Transverse colon (tissue), 4 donors: ENCODE data around the gene ENTR1. TPM values are rescaled to one million over a fixed set of nuclear protein-coding genes. Genes with fewer than 3 reads are reported as not detected.
A peak's percentile ranks its signal among the peaks of the same experiment; 100 is the strongest.

Source experiments
- DNase-seq: peaks from one replicate; pipeline ENCODE4 v3.0.0-alpha.2; 2019
- H3K27ac ChIP-seq, 4 donors: fragments of 200-600 bp; sonication (generic); 2 replicates each; pipeline ENCODE4 v1.5.1; 2016 to 2018; ENCODE audit warnings: inconsistent platforms in 4 of 4
- H3K27me3 ChIP-seq: fragments of 200-600 bp; sonication (generic); 2 replicates; pipeline ENCODE4 v1.5.1; 2017; ENCODE audit warnings: inconsistent platforms
- H3K36me3 ChIP-seq, 4 donors: fragments of 200-600 bp; sonication (generic); 2 replicates each; pipeline ENCODE4 v1.5.1; 2017 to 2019; ENCODE audit warnings: inconsistent platforms in 4 of 4
- H3K4me1 ChIP-seq, 4 donors: fragments of 200-600 bp; sonication (generic); 2 replicates each; pipeline ENCODE4 v1.5.1; 2017 to 2020; ENCODE audit warnings: inconsistent platforms in 4 of 4
- H3K4me3 ChIP-seq, 4 donors: fragments of 200-600 bp; sonication (generic); 1 replicate in 1 of 4; 2 replicates in 3 of 4; pipeline versions ENCODE4 v1.5.1 to v1.6.1; 2017 to 2019; ENCODE audit warnings: inconsistent platforms in 4 of 4
- H3K9me3 ChIP-seq, 2 donors: fragments of 200-600 bp; sonication (generic); 2 replicates each; pipeline ENCODE4 v1.5.1; 2017 to 2019; ENCODE audit warnings: inconsistent platforms in 2 of 2
- EP300 ChIP-seq: sonication (generic); formaldehyde crosslinking; IDR thresholded peaks from one replicate; pipeline ENCODE4 v1.6.1; 2017; ENCODE audit warnings: antibody characterized with exemption, low read depth
- POLR2A ChIP-seq: fragments of 450-650 bp; IDR thresholded peaks from one replicate; pipeline ENCODE4 v1.6.1; 2016; ENCODE audit warnings: antibody characterized with exemption, mild to moderate bottlenecking, moderate library complexity
- POLR2AphosphoS5 ChIP-seq, 3 donors: sonication (generic); formaldehyde crosslinking; IDR thresholded peaks; one replicate each; pipeline ENCODE4 v1.6.1; 2016; ENCODE audit warnings: antibody characterized with exemption in 3 of 3
- WGBS, 2 donors: methylation state at CpG; one replicate each; pipeline ENCODE4 v1.1.5; 2018; ENCODE audit warnings: low coverage in 1 of 2; 5-methylcytosine and 5-hydroxymethylcytosine counted together
- in situ Hi-C, 4 donors: fragments of 200-750 bp; cut with MboI; loops; one replicate each; pipeline versions ENCODE4 v1.15.0 to v1.15.1; 2017; ENCODE audit warnings: low sequenced_read_pairs in 3 of 4, low pct_ligation_motif_present in 1 of 4, low pct_unique_long_range_greater_than_20kb in 1 of 4
- intact Hi-C: fragments of 100-400 bp; cut with DNase I; formaldehyde crosslinking; loops from one replicate; pipeline ENCODE4 v1.15.1; 2023; ENCODE audit warnings: low total_unique reads
- total RNA-seq, 4 donors: library from RNA; depleted of rRNA; stranded (reverse); fragments of >200 nt; gene quantifications; one replicate each; pipeline ENCODE4 v1.1.0, GENCODE V29; 2016
- TF ChIP-seq, protein P1 (sequence below), 5 experiments: fragments of 200-600 bp in 3 of 5; fragments of 450-650 bp in 2 of 5; sonication (generic) in 3 of 5; IDR thresholded peaks; 1 replicate in 2 of 5; 2 replicates in 3 of 5; pipeline ENCODE4 v1.5.1; 2016 to 2017; ENCODE audit warnings: antibody characterized with exemption in 5 of 5, inconsistent platforms in 3 of 5, mild to moderate bottlenecking in 2 of 5, moderate library complexity in 1 of 5

ENTR1 gene, protein sequence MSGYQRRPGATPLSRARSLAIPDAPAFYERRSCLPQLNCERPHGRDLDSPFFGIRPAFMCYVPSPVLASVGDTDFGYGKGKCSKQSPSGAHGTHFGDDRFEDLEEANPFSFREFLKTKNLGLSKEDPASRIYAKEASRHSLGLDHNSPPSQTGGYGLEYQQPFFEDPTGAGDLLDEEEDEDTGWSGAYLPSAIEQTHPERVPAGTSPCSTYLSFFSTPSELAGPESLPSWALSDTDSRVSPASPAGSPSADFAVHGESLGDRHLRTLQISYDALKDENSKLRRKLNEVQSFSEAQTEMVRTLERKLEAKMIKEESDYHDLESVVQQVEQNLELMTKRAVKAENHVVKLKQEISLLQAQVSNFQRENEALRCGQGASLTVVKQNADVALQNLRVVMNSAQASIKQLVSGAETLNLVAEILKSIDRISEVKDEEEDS
- total RNA-seq, result 10 to 100 TPM; 23.6 to 74.6 (median 40.9) TPM

DNA sequence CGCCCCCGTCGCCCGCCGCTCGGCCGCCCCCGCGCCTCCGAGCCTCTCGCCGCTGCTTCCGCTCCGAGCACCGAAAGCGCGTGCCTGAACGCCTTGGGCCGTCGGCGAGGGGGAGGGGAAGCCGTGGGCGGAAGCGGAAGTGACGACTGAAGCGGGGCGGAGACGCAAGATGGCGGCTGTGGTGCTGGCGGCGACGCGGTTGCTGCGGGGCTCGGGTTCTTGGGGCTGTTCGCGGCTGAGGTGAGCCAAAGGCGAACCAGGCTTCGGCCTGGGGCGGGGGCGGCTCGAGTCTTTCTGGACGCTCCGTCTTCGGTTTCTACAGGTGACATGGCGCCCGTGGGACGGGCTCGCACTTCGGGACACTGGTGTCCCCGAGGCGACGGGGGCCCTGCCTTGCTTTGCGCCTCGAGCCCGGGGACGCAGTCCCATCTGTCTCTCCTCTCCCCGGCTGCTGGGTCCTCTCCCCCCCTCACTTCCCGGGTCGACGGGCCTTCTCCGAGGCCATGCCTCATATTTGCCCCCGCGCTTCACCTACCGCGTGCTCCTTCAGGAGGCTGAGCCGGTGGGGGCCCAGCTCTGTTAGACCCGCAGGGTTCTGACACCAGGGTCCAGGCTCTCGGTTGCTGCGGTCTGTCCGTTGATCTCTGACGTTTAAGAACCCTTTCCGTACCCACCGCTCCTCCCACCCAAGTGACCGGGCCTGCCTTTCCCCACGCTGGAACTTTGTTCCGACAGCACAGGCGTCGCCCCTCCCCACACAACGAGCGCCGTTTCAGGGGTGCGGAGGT, at the start of gene ENTR1, which contains the start of gene PMPCA:
ENTR1 (minus strand) TSS at position 115 of the 788 bp plus-strand sequence. CDS start 217 bp downstream, outside the sequence.
PMPCA (plus strand) TSS at position 159 of the 788 bp plus-strand sequence; CDS start at position 170, 11 bp downstream.
- 0 to 20% methylated on average over 1 to 41 of the region's 83 CpGs for WGBS, 2 donors
- H3K4me3 ChIP-seq, result peak within 1 kb of the TSS; percentile 84 to 99 (median 96)
- H3K4me1 ChIP-seq, result peaks cover 20 to 26% (median 21%) of the 10 kb centered on the region in 4 donors
- peak within 1 kb of the TSS; percentile 84 to 91 (median 90) for H3K27ac ChIP-seq
- no peaks in the 10 kb centered on the region for H3K9me3 ChIP-seq
- H3K27me3 ChIP-seq, result no peaks in the 10 kb centered on the region
- peaks cover 0 to 37% (median 11%) of the 10 kb centered on the region in 4 donors for H3K36me3 ChIP-seq
- intact Hi-C loops, result no loop called here
- DNase-seq, result peak; percentile 96
- in situ Hi-C loops, result no loop called here
- TF ChIP-seq, protein P1, sequence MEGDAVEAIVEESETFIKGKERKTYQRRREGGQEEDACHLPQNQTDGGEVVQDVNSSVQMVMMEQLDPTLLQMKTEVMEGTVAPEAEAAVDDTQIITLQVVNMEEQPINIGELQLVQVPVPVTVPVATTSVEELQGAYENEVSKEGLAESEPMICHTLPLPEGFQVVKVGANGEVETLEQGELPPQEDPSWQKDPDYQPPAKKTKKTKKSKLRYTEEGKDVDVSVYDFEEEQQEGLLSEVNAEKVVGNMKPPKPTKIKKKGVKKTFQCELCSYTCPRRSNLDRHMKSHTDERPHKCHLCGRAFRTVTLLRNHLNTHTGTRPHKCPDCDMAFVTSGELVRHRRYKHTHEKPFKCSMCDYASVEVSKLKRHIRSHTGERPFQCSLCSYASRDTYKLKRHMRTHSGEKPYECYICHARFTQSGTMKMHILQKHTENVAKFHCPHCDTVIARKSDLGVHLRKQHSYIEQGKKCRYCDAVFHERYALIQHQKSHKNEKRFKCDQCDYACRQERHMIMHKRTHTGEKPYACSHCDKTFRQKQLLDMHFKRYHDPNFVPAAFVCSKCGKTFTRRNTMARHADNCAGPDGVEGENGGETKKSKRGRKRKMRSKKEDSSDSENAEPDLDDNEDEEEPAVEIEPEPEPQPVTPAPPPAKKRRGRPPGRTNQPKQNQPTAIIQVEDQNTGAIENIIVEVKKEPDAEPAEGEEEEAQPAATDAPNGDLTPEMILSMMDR (IDR thresholded peaks at IDR 0.05), result no peak
- TF ChIP-seq POLR2AphosphoS5 (IDR thresholded peaks at IDR 0.05) (peak; percentile 96 to 99 (median 99)), POLR2A (peak; percentile 89), EP300 (peak; percentile 9)

DNA sequence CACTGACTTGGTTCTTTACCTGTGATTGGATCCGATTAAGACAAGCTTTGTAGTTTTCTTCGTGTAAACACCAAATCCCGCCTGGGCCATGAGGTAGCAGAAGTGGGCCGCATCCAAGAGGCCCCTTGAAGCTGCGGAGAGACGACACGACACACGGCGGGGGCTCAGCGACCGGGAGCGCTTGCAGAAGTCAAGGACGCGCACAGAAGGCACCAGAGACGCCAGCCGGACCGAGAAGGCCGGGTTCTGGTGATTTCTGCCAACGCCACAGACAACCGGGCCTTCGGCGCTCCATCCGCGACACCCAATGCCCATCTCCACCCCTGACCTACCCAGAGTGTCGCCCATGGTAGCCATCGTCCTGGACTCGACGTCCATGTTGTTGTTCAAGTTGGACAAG, 49.0 kb upstream of the ENTR1 start:
- no peaks in the 10 kb centered on the region for H3K9me3 ChIP-seq
- in situ Hi-C loops (no loop called here), intact Hi-C loops (no loop called here)
- H3K27me3 ChIP-seq, result no peaks in the 10 kb centered on the region
- peaks cover 0 to 83% (median 43%) of the 10 kb centered on the region in 4 donors for H3K36me3 ChIP-seq
- no peak overlapping the region for H3K4me3 ChIP-seq
- DNase-seq, result no peak
- H3K4me1 ChIP-seq, result no peaks in the 10 kb centered on the region
- TF ChIP-seq POLR2AphosphoS5 (IDR thresholded peaks at IDR 0.05) (no peak), POLR2A (no peak), EP300 (no peak)
- TF ChIP-seq, protein P1 (IDR thresholded peaks at IDR 0.05), result no peak
- H3K27ac ChIP-seq, result no peak overlapping the region
- 95 to 100% methylated on average over 1 to 28 of the region's 28 CpGs for WGBS, 2 donors

DNA sequence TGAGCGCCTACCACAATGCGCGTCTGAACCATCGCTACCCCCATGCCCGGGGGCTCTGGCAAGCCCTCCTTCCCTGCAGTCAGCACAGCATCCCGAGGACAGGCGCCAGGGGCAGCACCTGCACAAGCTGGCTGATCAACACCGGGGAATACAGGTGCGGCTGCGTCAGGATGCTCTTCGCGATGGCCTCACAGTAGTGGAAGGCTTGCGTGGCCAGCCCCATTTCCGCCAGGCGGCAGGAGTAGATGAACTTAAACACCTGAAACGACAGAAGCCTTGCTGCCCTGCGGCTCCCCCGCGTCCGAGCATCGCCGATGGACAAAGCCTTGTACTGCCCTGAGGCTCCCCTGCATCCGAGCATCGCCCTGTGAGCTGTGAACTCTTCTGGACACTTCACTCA, 46.9 kb upstream of the ENTR1 start:
- DNase-seq, result no peak
- Histone ChIP-seq H3K9me3 (no peaks in the 10 kb centered on the region), H3K27me3 (no peaks in the 10 kb centered on the region), H3K4me3 (no peak overlapping the region), H3K36me3 (peaks cover 0 to 80% (median 40%) of the 10 kb centered on the region in 4 donors), H3K27ac (no peak overlapping the region), H3K4me1 (no peaks in the 10 kb centered on the region)
- 96% methylated on average over 23 of the region's 24 CpGs; no CpG with 5 or more reads in 1 of the 2 donors for WGBS, 2 donors
- TF ChIP-seq, protein P1 (IDR thresholded peaks at IDR 0.05), result no peak
- no peak for TF ChIP-seq POLR2A
- TF ChIP-seq POLR2AphosphoS5 (IDR thresholded peaks at IDR 0.05), result no peak
- TF ChIP-seq EP300, result no peak
- in situ Hi-C loops, result no loop called here
- intact Hi-C loops, result no loop called here

DNA sequence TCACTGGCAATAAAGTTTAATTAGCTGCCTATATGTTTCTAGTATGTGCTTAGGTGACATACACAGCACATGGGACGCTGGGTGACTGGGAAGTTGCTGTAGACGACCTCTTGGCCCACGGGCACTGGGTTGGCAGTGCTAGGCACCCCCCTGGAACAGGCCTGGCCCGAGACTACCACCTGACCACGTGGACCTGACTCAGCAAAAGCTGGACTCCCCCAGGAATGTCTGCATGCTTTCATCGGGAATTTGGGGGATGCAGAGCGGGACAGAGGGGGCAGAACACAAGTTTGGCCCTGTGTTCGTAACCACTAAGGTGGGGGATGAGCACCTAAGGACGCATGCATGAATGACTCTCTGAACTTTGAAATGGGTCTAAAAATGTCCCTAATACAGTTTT, 45.8 kb upstream of the ENTR1 start:
- Histone ChIP-seq H3K36me3 (peaks cover 0 to 89% (median 39%) of the 10 kb centered on the region in 4 donors), H3K27me3 (no peaks in the 10 kb centered on the region), H3K9me3 (no peaks in the 10 kb centered on the region), H3K4me3 (no peak overlapping the region), H3K4me1 (no peaks in the 10 kb centered on the region), H3K27ac (no peak overlapping the region)
- in situ Hi-C loops, result no loop called here
- 86% methylated on average over 9 of the region's 9 CpGs; no CpG with 5 or more reads in 1 of the 2 donors for WGBS, 2 donors
- TF ChIP-seq, protein P1 (IDR thresholded peaks at IDR 0.05), result no peak
- TF ChIP-seq POLR2AphosphoS5 (IDR thresholded peaks at IDR 0.05), result no peak
- intact Hi-C loops, result no loop called here
- no peak for DNase-seq
